Activated naive CD8-positive, alpha-beta T cell treated with anti-CD3 and anti-CD28 coated beads, Interleukin-2, amount 10 ng/mL, durations not matched to agents 7 days and 5 days (primary cell): ENCODE results near the gene TMC3. TPM values are rescaled to one million over a fixed set of nuclear protein-coding genes. Genes with fewer than 3 reads are reported as not detected.

Experiments
- ATAC-seq: fragments of 150-1000 bp; cut with Tn5 transposase; one replicate; pipeline ENCODE4 v1.10.0; 2021; ENCODE audit warnings: low read depth, moderate library complexity
- POLR2A ChIA-PET: fragments of 350-600 bp; sonication (Branson Sonifier 250); formaldehyde crosslinking; loops from one replicate; lab custom pipeline; 2021; ENCODE audit warnings: antibody characterized with exemption; lab: Charles Lee
- DNase-seq: peaks from one replicate; pipeline ENCODE4 v3.0.0; 2021
- H3K27ac Mint-ChIP-seq: one replicate; pipeline ENCODE4 v1.8.0; 2022; ENCODE audit warnings: mild to moderate bottlenecking, mixed read lengths
- H3K27me3 Mint-ChIP-seq: one replicate; pipeline ENCODE4 v1.8.0; 2022; ENCODE audit warnings: mild to moderate bottlenecking, moderate library complexity, mixed read lengths
- H3K36me3 Mint-ChIP-seq: one replicate; pipeline ENCODE4 v1.8.0; 2021; ENCODE audit warnings: mild to moderate bottlenecking, mixed read lengths
- H3K4me1 Mint-ChIP-seq: one replicate; pipeline ENCODE4 v1.8.0; 2021; ENCODE audit warnings: mixed read lengths
- H3K4me3 Mint-ChIP-seq: one replicate; pipeline ENCODE4 v1.8.0; 2022; ENCODE audit warnings: mild to moderate bottlenecking, moderate library complexity, mixed read lengths
- H3K9me3 Mint-ChIP-seq: one replicate; pipeline ENCODE4 v1.8.0; 2021; ENCODE audit warnings: mixed read lengths
- total RNA-seq, 2 experiments: library from RNA; stranded (reverse); gene quantifications; one replicate each; pipeline ENCODE4 v1.2.3, GENCODE V29; 2021

TMC3 gene
- total RNA-seq, 2 experiments from 2014 or later = not detected

GRCh38 chr15:81282606-81282895 is 91.5 kb downstream of the TMC3 start:
- DNase-seq = no peak
- POLR2A ChIA-PET = interaction anchor here (1.8 to 4.6 kb wide), 2 partner anchors 12 to 20 kb away, joined by 10 to 44 read pairs; no protein-coding TSS in a partner anchor
- Mint-ChIP-seq H3K9me3 (peaks cover 5% of the 10 kb centered on the region), H3K4me3 (no peak overlapping the region), H3K27me3 (no peaks in the 10 kb centered on the region), H3K36me3 (peaks cover 6% of the 10 kb centered on the region), H3K4me1 (peaks cover 33% of the 10 kb centered on the region), H3K27ac (no peak overlapping the region)
- ATAC-seq = no peak

GRCh38 chr15:81281766-81282605 is 92.0 kb downstream of the TMC3 start:
- no peak overlapping the region for H3K27ac Mint-ChIP-seq
- POLR2A ChIA-PET = interaction anchor here (1.8 to 4.6 kb wide), 2 partner anchors 12 to 20 kb away, joined by 10 to 44 read pairs; no protein-coding TSS in a partner anchor
- no peak overlapping the region for H3K4me3 Mint-ChIP-seq
- no peak for DNase-seq
- ATAC-seq = no peak
- peaks cover 7% of the 10 kb centered on the region for H3K9me3 Mint-ChIP-seq
- H3K4me1 Mint-ChIP-seq = peaks cover 28% of the 10 kb centered on the region
- no peaks in the 10 kb centered on the region for H3K27me3 Mint-ChIP-seq
- peaks cover 8% of the 10 kb centered on the region for H3K36me3 Mint-ChIP-seq

- Mint-ChIP-seq H3K9me3 (peaks cover 7% of the 10 kb centered on the region), H3K4me3 (no peak overlapping the region), H3K27ac (peak overlapping the region; percentile 27), H3K36me3 (peaks cover 9% of the 10 kb centered on the region), H3K27me3 (no peaks in the 10 kb centered on the region), H3K4me1 (peaks cover 22% of the 10 kb centered on the region)
- ATAC-seq (no peak), DNase-seq (no peak)
- POLR2A ChIA-PET = interaction anchor here (4.6 kb wide), 1 partner anchor 13 kb away, joined by 44 read pairs; no protein-coding TSS in a partner anchor
Measured at GRCh38 chr15:81281456-81281735, 92.6 kb downstream of the TMC3 start.

Other genes with a start within 250 kb of the TMC3 start
- gene CFAP161, start 239.9 kb downstream of the TMC3 start, total RNA-seq = not detected
- gene IL16, start 177.3 kb downstream of the TMC3 start, total RNA-seq = 100 to 1,000 TPM; 281 to 284 TPM
- 1 to 10 TPM; 5.4 to 7.2 TPM for gene STARD5, start 50.1 kb downstream of the TMC3 start, total RNA-seq